ENCODE data around the gene SELENOS. TPM values are rescaled to one million over a fixed set of nuclear protein-coding genes. Genes with fewer than 3 reads are reported as not detected.

Gene SELENOS
- total RNA-seq, 1 donor from 2014 or later = 49.5 TPM

Other genes starting within 250 kb of the SELENOS start
- gene CHSY1, start 25.4 kb downstream of the SELENOS start, total RNA-seq = 50.5 and 58.9 TPM in 2 replicates
- 24.7 and 37.8 TPM in 2 replicates for gene SNRPA1, start 17.8 kb upstream of the SELENOS start, total RNA-seq
- 0.04 and 0.26 TPM in 2 replicates for gene PCSK6, start 212.2 kb upstream of the SELENOS start, total RNA-seq

Data from pulmonary artery endothelial cell (primary cell).